Measurements from ENCODE around the gene CXCR6.
A peak's percentile ranks its signal among the peaks of the same experiment; 100 is the strongest.

CXCR6 gene

GRCh38 chr3:45922950-45923590, 20.2 kb upstream of the CXCR6 start:
- DNase-seq = no peak

- DNase-seq = no peak
These were observed 19.5 kb upstream of the CXCR6 start for GRCh38 chr3:45923755-45924154.

GRCh38 chr3:45927881-45928280, 15.4 kb upstream of the CXCR6 start:
- DNase-seq = no peak

GRCh38 chr3:45929042-45929679, 14.1 kb upstream of the CXCR6 start:
- peak; percentile 64 for DNase-seq

- no peak for DNase-seq
These were observed 11.8 kb upstream of the CXCR6 start for GRCh38 chr3:45931496-45931895.

- DNase-seq = no peak
These were observed 11.2 kb upstream of the CXCR6 start for GRCh38 chr3:45932112-45932511.

- no peak for DNase-seq
These were observed 9.7 kb upstream of the CXCR6 start for GRCh38 chr3:45933591-45933990.

- DNase-seq = no peak
These were observed 7.0 kb upstream of the CXCR6 start for GRCh38 chr3:45936261-45936660.

GRCh38 chr3:45937206-45938042, 5.8 kb upstream of the CXCR6 start:
- no peak for DNase-seq

GRCh38 chr3:45938043-45938435, 5.2 kb upstream of the CXCR6 start:
- no peak for DNase-seq

GRCh38 chr3:45938864-45939263, 4.4 kb upstream of the CXCR6 start:
- peak; percentile 80 for DNase-seq

- DNase-seq = no peak
These were observed 3.9 kb upstream of the CXCR6 start for GRCh38 chr3:45939341-45939771.

- DNase-seq = no peak
These were observed 3.1 kb upstream of the CXCR6 start for GRCh38 chr3:45940004-45940780.

GRCh38 chr3:45940781-45941365, 2.4 kb upstream of the CXCR6 start:
- no peak for DNase-seq

GRCh38 chr3:45942051-45942825, 1.0 kb upstream of the CXCR6 start:
- DNase-seq = no peak

GRCh38 chr3:45944830-45945620, 1.8 kb downstream of the CXCR6 start:
- no peak for DNase-seq

- no peak for DNase-seq
These were observed 3.0 kb downstream of the CXCR6 start for GRCh38 chr3:45946307-45946706.

- no peak for DNase-seq
These were observed 3.6 kb downstream of the CXCR6 start for GRCh38 chr3:45946875-45947274.

GRCh38 chr3:45947361-45947760, 4.1 kb downstream of the CXCR6 start:
- DNase-seq = no peak

- DNase-seq = no peak
These were observed 5.1 kb downstream of the CXCR6 start for GRCh38 chr3:45948311-45948781.

GRCh38 chr3:45948881-45949280, 5.6 kb downstream of the CXCR6 start:
- DNase-seq = no peak

Data from stimulated activated CD4-positive, alpha-beta T cell treated with anti-CD3 and anti-CD28 coated beads, Interleukin-12 subunit alpha, Interleukin-12 subunit beta, amount 100 ng/mL, for 4 hours (primary cell).